T-helper 1 cell treated with Interleukin-12 subunit alpha and Interleukin-12 subunit beta and Interleukin-4 antibody, amounts not matched to agents 30 μg/mL and 1 μg/mL, for 36 hours (primary cell): ENCODE data around the gene AP2B1.
A peak's percentile ranks its signal among the peaks of the same experiment; 100 is the strongest.

Experiments
- H3K27ac Mint-ChIP-seq: one replicate; pipeline ENCODE4 v1.8.0; 2021; ENCODE audit warnings: mild to moderate bottlenecking, mixed read lengths
- H3K27me3 Mint-ChIP-seq: one replicate; pipeline ENCODE4 v1.8.0; 2021; ENCODE audit warnings: low read depth, mixed read lengths
- H3K36me3 Mint-ChIP-seq: one replicate; pipeline ENCODE4 v1.8.0; 2021; ENCODE audit warnings: low read depth, mixed read lengths
- H3K4me1 Mint-ChIP-seq: one replicate; pipeline ENCODE4 v1.8.0; 2021; ENCODE audit warnings: low read depth, mixed read lengths
- H3K4me3 Mint-ChIP-seq: one replicate; pipeline ENCODE4 v1.8.0; 2021; ENCODE audit warnings: mild to moderate bottlenecking, moderate library complexity, mixed read lengths
- H3K9me3 Mint-ChIP-seq: one replicate; pipeline ENCODE4 v1.8.0; 2021; ENCODE audit warnings: mixed read lengths

The AP2B1 gene

GRCh38 chr17:35760587-35760986, 173.5 kb downstream of the AP2B1 start, which contains the start of gene C17orf50:
TSS of gene C17orf50 (plus strand) at chr17:35760887. CDS start at chr17:35760942, 55 bp downstream.
- Mint-ChIP-seq H3K9me3 (no peaks in the 10 kb centered on the region), H3K27ac (no peak within 1 kb of the TSS), H3K36me3 (no peaks in the 10 kb centered on the region), H3K4me3 (no peak within 1 kb of the TSS), H3K27me3 (peaks cover 20% of the 10 kb centered on the region), H3K4me1 (peaks cover 4% of the 10 kb centered on the region)

- no peaks in the 10 kb centered on the region for H3K9me3 Mint-ChIP-seq
- H3K27me3 Mint-ChIP-seq: peaks cover 20% of the 10 kb centered on the region
- H3K36me3 Mint-ChIP-seq: no peaks in the 10 kb centered on the region
- H3K4me1 Mint-ChIP-seq: peaks cover 4% of the 10 kb centered on the region
- no peak overlapping the region for H3K27ac Mint-ChIP-seq
- H3K4me3 Mint-ChIP-seq: no peak overlapping the region
Measured at GRCh38 chr17:35761601-35762000, 174.5 kb downstream of the AP2B1 start.

DNA sequence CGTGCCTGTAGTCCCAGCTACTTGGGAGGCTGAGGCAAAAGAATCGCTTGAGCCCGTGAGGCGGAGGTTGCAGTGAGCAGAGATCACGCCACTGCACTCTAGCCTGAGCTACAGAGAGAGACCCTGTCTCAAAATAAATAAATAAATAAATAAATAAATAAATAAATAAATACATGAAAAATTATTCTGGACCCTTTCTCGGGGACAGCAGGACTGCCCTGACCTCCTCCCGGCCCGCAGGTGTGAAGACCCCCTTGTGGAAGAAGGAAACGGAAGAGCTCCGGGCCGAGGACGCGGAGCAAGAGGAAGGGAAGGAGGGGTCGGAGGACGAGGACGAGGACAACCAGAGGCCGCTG, 176.6 kb downstream of the AP2B1 start:
- H3K27ac Mint-ChIP-seq: no peak overlapping the region
- H3K9me3 Mint-ChIP-seq: no peaks in the 10 kb centered on the region
- H3K36me3 Mint-ChIP-seq: no peaks in the 10 kb centered on the region
- H3K4me3 Mint-ChIP-seq: peak overlapping the region; percentile 88
- peaks cover 20% of the 10 kb centered on the region for H3K27me3 Mint-ChIP-seq
- peaks cover 4% of the 10 kb centered on the region for H3K4me1 Mint-ChIP-seq

GRCh38 chr17:35764123-35764991, 177.2 kb downstream of the AP2B1 start:
- Mint-ChIP-seq H3K36me3 (no peaks in the 10 kb centered on the region), H3K9me3 (no peaks in the 10 kb centered on the region), H3K4me1 (peaks cover 4% of the 10 kb centered on the region), H3K4me3 (peak overlapping the region; percentile 88), H3K27me3 (peaks cover 16% of the 10 kb centered on the region), H3K27ac (no peak overlapping the region)

- no peaks in the 10 kb centered on the region for H3K36me3 Mint-ChIP-seq
- H3K27ac Mint-ChIP-seq: no peak overlapping the region
- H3K9me3 Mint-ChIP-seq: no peaks in the 10 kb centered on the region
- peaks cover 4% of the 10 kb centered on the region for H3K4me1 Mint-ChIP-seq
- H3K27me3 Mint-ChIP-seq: peaks cover 13% of the 10 kb centered on the region
- H3K4me3 Mint-ChIP-seq: peak overlapping the region; percentile 31
Measured at GRCh38 chr17:35765086-35765710, 178.1 kb downstream of the AP2B1 start.

DNA sequence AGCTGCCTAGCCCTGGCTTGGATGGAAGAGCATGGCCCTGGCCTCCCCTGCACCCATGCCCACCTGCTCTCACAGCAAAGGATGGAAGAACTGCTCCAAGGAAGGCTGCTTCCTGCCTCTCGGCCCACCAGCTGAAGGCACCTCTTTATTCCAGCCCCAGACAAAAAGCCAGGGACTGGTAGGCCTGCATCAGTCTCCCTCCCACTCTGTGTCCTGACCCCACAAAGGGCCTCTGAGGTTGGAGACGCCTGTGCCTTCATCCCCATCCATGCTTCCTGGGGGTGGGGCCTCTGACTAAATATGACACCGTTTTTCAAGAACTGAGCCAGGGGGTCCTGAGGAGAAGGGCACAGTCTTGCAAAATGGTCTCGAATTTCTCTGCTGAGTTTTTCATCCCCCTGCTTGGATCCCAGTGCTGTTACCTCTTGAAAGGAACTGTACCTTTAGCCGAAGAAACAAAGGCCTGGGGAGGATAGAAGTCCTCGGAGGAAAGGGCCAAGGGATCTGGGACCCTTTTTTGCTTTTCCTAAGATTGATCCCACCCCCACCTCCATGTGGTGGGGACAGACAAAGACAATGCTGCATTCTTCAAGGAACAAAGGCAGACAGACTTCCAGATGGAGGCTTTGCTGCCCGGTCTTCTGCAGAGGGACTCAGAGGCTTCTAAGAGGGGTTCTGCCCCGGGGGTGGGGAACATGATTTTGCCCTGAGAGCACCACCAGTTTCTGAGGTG, 178.8 kb downstream of the AP2B1 start:
- peaks cover 4% of the 10 kb centered on the region for H3K4me1 Mint-ChIP-seq
- no peaks in the 10 kb centered on the region for H3K36me3 Mint-ChIP-seq
- no peaks in the 10 kb centered on the region for H3K9me3 Mint-ChIP-seq
- H3K27me3 Mint-ChIP-seq: peaks cover 11% of the 10 kb centered on the region
- H3K4me3 Mint-ChIP-seq: no peak overlapping the region
- H3K27ac Mint-ChIP-seq: no peak overlapping the region

DNA sequence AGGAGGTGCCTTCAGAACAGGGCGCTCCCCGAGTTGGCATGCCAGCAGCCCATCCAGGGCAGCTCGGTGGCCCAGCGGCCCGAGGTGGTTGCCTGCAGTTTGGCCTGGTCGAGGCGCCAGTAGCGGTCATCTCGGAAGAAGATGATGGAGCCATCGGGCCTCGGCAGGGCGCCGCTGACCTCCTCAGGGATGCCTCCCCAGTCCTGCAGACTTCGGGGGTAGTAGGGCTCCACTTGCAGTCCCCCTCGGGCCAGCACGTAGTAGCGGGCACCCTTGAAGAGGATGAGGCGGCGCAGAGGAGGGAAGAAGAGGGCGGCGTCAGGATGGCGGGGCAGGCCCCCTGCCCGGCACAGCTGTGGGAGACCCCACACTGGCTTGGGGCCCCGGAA, 179.4 kb downstream of the AP2B1 start:
- Mint-ChIP-seq H3K27me3 (peaks cover 9% of the 10 kb centered on the region), H3K4me1 (peaks cover 4% of the 10 kb centered on the region), H3K36me3 (no peaks in the 10 kb centered on the region), H3K9me3 (no peaks in the 10 kb centered on the region), H3K4me3 (no peak overlapping the region), H3K27ac (no peak overlapping the region)

- Mint-ChIP-seq H3K27me3 (peaks cover 9% of the 10 kb centered on the region), H3K27ac (no peak overlapping the region), H3K4me3 (no peak overlapping the region), H3K9me3 (no peaks in the 10 kb centered on the region), H3K36me3 (no peaks in the 10 kb centered on the region), H3K4me1 (peaks cover 4% of the 10 kb centered on the region)
Measured at GRCh38 chr17:35766903-35767510, 179.9 kb downstream of the AP2B1 start.

DNA sequence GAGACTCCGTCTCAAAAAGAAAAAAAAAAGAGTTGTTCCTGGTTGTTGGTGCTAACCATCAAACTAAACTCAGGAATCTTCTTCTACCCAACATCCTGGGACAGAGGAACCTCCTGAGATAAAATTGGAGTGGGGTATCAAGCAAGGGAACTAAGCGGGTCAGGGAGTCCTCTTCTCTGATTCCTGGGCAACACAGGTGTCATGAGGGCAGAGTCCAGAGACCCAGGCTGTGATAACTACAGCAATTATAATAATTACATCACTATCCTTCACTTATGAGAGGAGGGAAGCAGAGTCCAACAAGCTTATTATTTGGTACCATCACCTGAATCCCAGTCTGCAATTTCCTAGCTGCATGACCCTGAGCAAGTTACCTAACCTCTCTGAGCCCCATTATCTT, 181.7 kb downstream of the AP2B1 start:
- H3K9me3 Mint-ChIP-seq: no peaks in the 10 kb centered on the region
- H3K4me1 Mint-ChIP-seq: peaks cover 4% of the 10 kb centered on the region
- no peak overlapping the region for H3K27ac Mint-ChIP-seq
- H3K27me3 Mint-ChIP-seq: peaks cover 18% of the 10 kb centered on the region
- H3K36me3 Mint-ChIP-seq: no peaks in the 10 kb centered on the region
- no peak overlapping the region for H3K4me3 Mint-ChIP-seq

DNA sequence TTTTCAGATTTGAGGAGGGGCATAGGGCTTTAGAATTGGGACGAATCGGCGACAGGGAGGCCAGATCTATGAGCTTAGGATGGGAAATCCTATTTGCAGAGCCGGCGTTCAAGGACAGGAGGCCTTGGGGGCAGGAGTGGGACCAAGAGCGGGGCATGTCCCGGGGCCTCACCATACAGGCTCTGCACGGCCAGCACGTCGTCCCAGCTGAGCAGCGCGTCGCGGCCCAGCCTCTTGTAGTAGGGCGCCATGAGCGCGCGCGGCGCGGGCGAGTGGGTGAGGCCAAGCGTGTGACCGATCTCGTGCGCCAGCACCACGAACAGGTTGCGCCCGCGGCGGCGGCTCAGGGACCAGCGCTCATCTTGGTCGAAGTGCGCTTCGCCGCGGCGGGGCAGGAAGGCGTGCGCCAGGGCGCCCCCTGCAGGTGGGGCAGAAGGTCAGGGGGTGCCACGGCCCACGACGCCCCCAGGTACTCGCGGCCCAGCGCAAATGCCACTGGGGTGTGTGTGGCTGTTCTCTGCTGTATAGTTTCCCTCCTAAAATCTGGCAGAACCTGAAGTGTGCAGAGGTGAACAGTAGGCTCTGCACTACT, 182.9 kb downstream of the AP2B1 start:
- Mint-ChIP-seq H3K36me3 (no peaks in the 10 kb centered on the region), H3K27me3 (peaks cover 25% of the 10 kb centered on the region), H3K4me1 (no peaks in the 10 kb centered on the region), H3K4me3 (no peak overlapping the region), H3K9me3 (no peaks in the 10 kb centered on the region), H3K27ac (no peak overlapping the region)

- Mint-ChIP-seq H3K4me1 (no peaks in the 10 kb centered on the region), H3K27me3 (peaks cover 26% of the 10 kb centered on the region), H3K36me3 (no peaks in the 10 kb centered on the region), H3K4me3 (no peak overlapping the region), H3K27ac (no peak overlapping the region), H3K9me3 (no peaks in the 10 kb centered on the region)
Measured at GRCh38 chr17:35773129-35773528, 186.0 kb downstream of the AP2B1 start.

GRCh38 chr17:35773679-35774425, 186.7 kb downstream of the AP2B1 start:
- Mint-ChIP-seq H3K27ac (no peak overlapping the region), H3K9me3 (no peaks in the 10 kb centered on the region), H3K4me1 (no peaks in the 10 kb centered on the region), H3K27me3 (peaks cover 31% of the 10 kb centered on the region), H3K36me3 (no peaks in the 10 kb centered on the region), H3K4me3 (no peak overlapping the region)

GRCh38 chr17:35774499-35774898, 187.4 kb downstream of the AP2B1 start:
- H3K27ac Mint-ChIP-seq: no peak overlapping the region
- H3K4me3 Mint-ChIP-seq: no peak overlapping the region
- no peaks in the 10 kb centered on the region for H3K9me3 Mint-ChIP-seq
- H3K4me1 Mint-ChIP-seq: no peaks in the 10 kb centered on the region
- no peaks in the 10 kb centered on the region for H3K36me3 Mint-ChIP-seq
- peaks cover 37% of the 10 kb centered on the region for H3K27me3 Mint-ChIP-seq
